CD14-positive monocyte (primary cell): Measurements from ENCODE around the gene MSI1. TPM values are rescaled to one million over a fixed set of nuclear protein-coding genes. Genes with fewer than 3 reads are reported as not detected.

Source experiments
- DNase-seq, 3 donors: peaks; one replicate each; pipeline ENCODE4 v3.0.0-alpha.2; 2011 to 2022
- H2AFZ ChIP-seq: 2 replicates; pipeline ENCODE4 v1.6.0; 2012; ENCODE audit warnings: mild to moderate bottlenecking, low read depth, low read length, inconsistent platforms; ENCODE audit not compliant: insufficient read depth, poor library complexity, severe bottlenecking
- H3K27ac ChIP-seq, 2 donors: 1 replicate in 1 of 2; 2 replicates in 1 of 2; pipeline ENCODE4 v1.5.1; 2012 to 2013; ENCODE audit warnings: low read length in 2 of 2, control low read depth in 1 of 2, inconsistent platforms in 1 of 2, low read depth in 1 of 2, mild to moderate bottlenecking in 1 of 2
- H3K27me3 ChIP-seq, 2 donors: one replicate each; pipeline versions ENCODE4 v1.6.0 to v1.6.1; 2011 to 2013; ENCODE audit warnings: low read length in 2 of 2; ENCODE audit not compliant: control insufficient read depth in 2 of 2, insufficient read depth in 2 of 2
- H3K36me3 ChIP-seq, 2 donors: replicated peaks in 1 of 2; 1 replicate in 1 of 2; 2 replicates in 1 of 2; pipeline versions ENCODE4 v1.5.1 to v1.6.1; 2012 to 2013; ENCODE audit warnings: low read length in 2 of 2, control low read depth in 1 of 2, inconsistent platforms in 1 of 2, mild to moderate bottlenecking in 1 of 2; ENCODE audit not compliant: insufficient read depth in 2 of 2, control insufficient read depth in 1 of 2
- H3K4me1 ChIP-seq, 2 donors: 1 replicate in 1 of 2; 2 replicates in 1 of 2; pipeline versions ENCODE4 v1.5.1 to v1.6.1; 2012 to 2013; ENCODE audit warnings: low read length in 2 of 2, control low read depth in 1 of 2, inconsistent platforms in 1 of 2, mild to moderate bottlenecking in 1 of 2, moderate library complexity in 1 of 2; ENCODE audit not compliant: insufficient read depth in 2 of 2, control insufficient read depth in 1 of 2
- H3K4me2 ChIP-seq: replicated peaks from 2 replicates; pipeline ENCODE3; 2012; ENCODE audit warnings: low read length, moderate library complexity, mild to moderate bottlenecking; ENCODE audit not compliant: poor library complexity, severe bottlenecking; ENCODE audit errors: extremely low read depth
- H3K4me3 ChIP-seq, 3 experiments: fragments of 200-600 bp in 1 of 3; sonication (generic) in 1 of 3; replicated peaks in 1 of 3; 1 replicate in 2 of 3; 2 replicates in 1 of 3; pipeline ENCODE4 v1.5.1; 2011 to 2013; ENCODE audit warnings: low read length in 3 of 3, mild to moderate bottlenecking in 3 of 3, control low read depth in 2 of 3, low read depth in 2 of 3, inconsistent platforms in 1 of 3, moderate library complexity in 1 of 3
- H3K79me2 ChIP-seq: 2 replicates; pipeline ENCODE4 v1.6.0; 2012; ENCODE audit warnings: mild to moderate bottlenecking, control low read depth, inconsistent platforms, low read length, moderate library complexity; ENCODE audit not compliant: insufficient read depth
- H3K9ac ChIP-seq: 2 replicates; pipeline ENCODE4 v1.6.0; 2017; ENCODE audit warnings: low read length, mild to moderate bottlenecking; ENCODE audit not compliant: insufficient read depth, poor library complexity, severe bottlenecking
- H3K9me3 ChIP-seq, 2 donors: replicated peaks in 1 of 2; 1 replicate in 1 of 2; 2 replicates in 1 of 2; pipeline versions ENCODE4 v1.5.1 to v1.6.1; 2012 to 2013; ENCODE audit warnings: low read length in 2 of 2, control low read depth in 1 of 2; ENCODE audit not compliant: control insufficient read depth in 1 of 2, insufficient read depth in 1 of 2
- H4K20me1 ChIP-seq: 2 replicates; pipeline ENCODE4 v1.6.0; 2012; ENCODE audit warnings: mild to moderate bottlenecking, low read length, control low read depth, moderate library complexity; ENCODE audit not compliant: insufficient read depth
- H3K27ac Mint-ChIP-seq, 7 donors: one replicate each; pipeline ENCODE4 v1.8.0; 2020; ENCODE audit warnings: mild to moderate bottlenecking in 7 of 7, mixed read lengths in 7 of 7, moderate library complexity in 6 of 7, inconsistent platforms in 2 of 7
- H3K27me3 Mint-ChIP-seq, 3 donors: one replicate each; pipeline ENCODE4 v1.8.0; 2021 to 2022; ENCODE audit warnings: low read depth in 3 of 3, mild to moderate bottlenecking in 3 of 3, mixed read lengths in 3 of 3, moderate library complexity in 3 of 3, inconsistent platforms in 1 of 3
- H3K36me3 Mint-ChIP-seq, 2 donors: one replicate each; pipeline ENCODE4 v1.8.0; 2020; ENCODE audit warnings: mixed read lengths in 2 of 2, inconsistent platforms in 1 of 2, mild to moderate bottlenecking in 1 of 2
- H3K4me1 Mint-ChIP-seq: one replicate; pipeline ENCODE4 v1.8.0; 2020; ENCODE audit warnings: mild to moderate bottlenecking, mixed read lengths
- H3K4me3 Mint-ChIP-seq, 2 donors: one replicate each; pipeline ENCODE4 v1.8.0; 2020; ENCODE audit warnings: mild to moderate bottlenecking in 2 of 2, mixed read lengths in 2 of 2, moderate library complexity in 1 of 2
- H3K9me3 Mint-ChIP-seq, 7 donors: one replicate each; pipeline ENCODE4 v1.8.0; 2020 to 2022; ENCODE audit warnings: mixed read lengths in 7 of 7, mild to moderate bottlenecking in 6 of 7, moderate library complexity in 6 of 7, inconsistent platforms in 2 of 7
- WGBS: methylation state at CpG from one replicate; pipeline ENCODE4 v1.1.5; 2013; ENCODE audit warnings: missing lambda C conversion rate; ENCODE audit not compliant: insufficient coverage; 5-methylcytosine and 5-hydroxymethylcytosine counted together
- intact Hi-C, 2 donors: fragments of 100-400 bp; cut with micrococcal nuclease; formaldehyde crosslinking; loops; one replicate each; pipeline versions ENCODE4 v1.15.0 to v1.15.1; 2023
- polyA plus RNA-seq, 3 donors: library from polyadenylated mRNA; depleted of rRNA in 1 of 3; unstranded in 2 of 3; stranded (reverse) in 1 of 3; fragments of 300-500 nt in 2 of 3; fragments of >200 nt in 1 of 3; fragmentation: Illumina TruSeq in 2 of 3; gene quantifications; 1 replicate in 2 of 3; 2 replicates in 1 of 3; pipeline ENCODE4 v1.2.3, GENCODE V29; 2012 to 2021
- TF ChIP-seq, protein P1 (sequence below): fragments of 200-600 bp; IDR thresholded peaks from one replicate; pipeline ENCODE4 v1.8.0; 2022; ENCODE audit warnings: antibody characterized with exemption, mild to moderate bottlenecking

MSI1 gene
- polyA plus RNA-seq, 3 donors = not detected

DNA sequence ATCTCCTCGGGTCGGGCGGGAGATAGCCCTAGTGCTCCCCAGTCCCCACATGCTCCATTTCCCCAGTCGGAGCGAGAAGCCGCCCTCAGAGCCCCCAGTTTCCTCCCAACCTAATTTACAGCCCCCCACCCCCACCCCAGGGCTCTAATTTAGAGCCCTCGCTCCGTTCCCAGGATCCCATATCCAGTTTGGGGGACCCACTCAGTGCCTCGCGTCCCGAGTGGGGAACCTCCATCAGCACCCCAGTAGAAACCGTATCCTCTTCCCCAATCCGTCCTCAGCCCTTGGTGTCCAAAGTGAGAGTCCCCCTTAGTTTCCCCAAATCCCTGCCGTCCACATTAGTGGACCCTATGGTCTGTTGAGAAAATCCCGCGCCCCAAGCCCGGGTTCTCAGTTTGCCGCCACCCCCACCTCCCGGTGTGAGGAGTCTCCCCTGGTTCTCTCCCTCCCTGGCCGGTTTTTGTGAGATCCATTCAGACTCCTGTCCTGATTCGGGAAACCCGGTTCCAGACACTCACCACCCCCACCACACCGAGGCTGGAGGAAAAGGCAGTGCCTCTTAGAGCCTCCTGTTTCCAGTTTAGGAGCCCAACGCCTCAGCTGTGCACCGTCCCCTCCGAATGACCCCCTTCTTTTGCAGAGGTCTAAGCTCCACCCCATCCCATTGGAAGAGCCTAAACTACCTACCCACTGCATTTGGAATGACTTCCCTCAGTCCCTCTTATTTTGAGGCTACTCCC lies 809 bp upstream of the MSI1 start:
- Histone ChIP-seq H3K4me3 (no peak overlapping the region), H3K4me1 (peaks cover 0 to 4% of the 10 kb centered on the region in 2 donors), H2AFZ (no peak overlapping the region), H3K9ac (no peak overlapping the region), H3K4me2 (no peak overlapping the region), H3K27me3 (peaks cover 52 to 71% of the 10 kb centered on the region in 2 donors), H3K9me3 (peaks cover 0 to 26% of the 10 kb centered on the region in 2 donors), H4K20me1 (no peaks in the 10 kb centered on the region), H3K79me2 (no peaks in the 10 kb centered on the region), H3K36me3 (no peaks in the 10 kb centered on the region), H3K27ac (no peak overlapping the region)
- H3K4me1 Mint-ChIP-seq = peaks cover 7% of the 10 kb centered on the region
- peak overlapping the region in 1 of 7 donors; percentile 38 for H3K27ac Mint-ChIP-seq
- no peak for DNase-seq
- 2% methylated on average over 19 of the region's 26 CpGs for WGBS
- peaks cover 68 to 89% (median 82%) of the 10 kb centered on the region in 3 donors for H3K27me3 Mint-ChIP-seq
- peaks cover 4 to 7% of the 10 kb centered on the region in 2 donors for H3K36me3 Mint-ChIP-seq
- peak overlapping the region; percentile 52 to 75 for H3K4me3 Mint-ChIP-seq
- intact Hi-C loops = no loop called here
- H3K9me3 Mint-ChIP-seq = peaks cover 0 to 16% (median 9%) of the 10 kb centered on the region in 7 donors
- TF ChIP-seq, protein P1, sequence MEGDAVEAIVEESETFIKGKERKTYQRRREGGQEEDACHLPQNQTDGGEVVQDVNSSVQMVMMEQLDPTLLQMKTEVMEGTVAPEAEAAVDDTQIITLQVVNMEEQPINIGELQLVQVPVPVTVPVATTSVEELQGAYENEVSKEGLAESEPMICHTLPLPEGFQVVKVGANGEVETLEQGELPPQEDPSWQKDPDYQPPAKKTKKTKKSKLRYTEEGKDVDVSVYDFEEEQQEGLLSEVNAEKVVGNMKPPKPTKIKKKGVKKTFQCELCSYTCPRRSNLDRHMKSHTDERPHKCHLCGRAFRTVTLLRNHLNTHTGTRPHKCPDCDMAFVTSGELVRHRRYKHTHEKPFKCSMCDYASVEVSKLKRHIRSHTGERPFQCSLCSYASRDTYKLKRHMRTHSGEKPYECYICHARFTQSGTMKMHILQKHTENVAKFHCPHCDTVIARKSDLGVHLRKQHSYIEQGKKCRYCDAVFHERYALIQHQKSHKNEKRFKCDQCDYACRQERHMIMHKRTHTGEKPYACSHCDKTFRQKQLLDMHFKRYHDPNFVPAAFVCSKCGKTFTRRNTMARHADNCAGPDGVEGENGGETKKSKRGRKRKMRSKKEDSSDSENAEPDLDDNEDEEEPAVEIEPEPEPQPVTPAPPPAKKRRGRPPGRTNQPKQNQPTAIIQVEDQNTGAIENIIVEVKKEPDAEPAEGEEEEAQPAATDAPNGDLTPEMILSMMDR = no peak

GRCh38 chr12:120367924-120368788 lies 808 bp downstream of the MSI1 start:
- intact Hi-C loops = no loop called here
- no peak overlapping the region for H2AFZ ChIP-seq
- no peak overlapping the region for H3K4me3 ChIP-seq

More at GRCh38 chr12:120367924-120368788, 808 bp downstream of the MSI1 start:
- peaks cover 0 to 4% of the 10 kb centered on the region in 2 donors for H3K4me1 ChIP-seq
- no peaks in the 10 kb centered on the region for H3K79me2 ChIP-seq
- Mint-ChIP-seq H3K36me3 (peaks cover 4 to 7% of the 10 kb centered on the region in 2 donors), H3K9me3 (peaks cover 0 to 16% (median 9%) of the 10 kb centered on the region in 7 donors), H3K27me3 (peaks cover 75 to 89% (median 79%) of the 10 kb centered on the region in 3 donors), H3K4me3 (peak overlapping the region in 1 of 2 donors; percentile 63), H3K27ac (no peak overlapping the region), H3K4me1 (peaks cover 7% of the 10 kb centered on the region)
- H3K27ac ChIP-seq = no peak overlapping the region
- under 1% methylated on average over 60 of the region's 86 CpGs for WGBS
- H3K27me3 ChIP-seq = peaks cover 55 to 77% of the 10 kb centered on the region in 2 donors
- no peaks in the 10 kb centered on the region for H3K36me3 ChIP-seq
- peak overlapping the region; percentile 4 for H3K4me2 ChIP-seq
- DNase-seq = no peak
- TF ChIP-seq, protein P1 = no peak
- no peak overlapping the region for H3K9ac ChIP-seq
- H4K20me1 ChIP-seq = no peaks in the 10 kb centered on the region
- H3K9me3 ChIP-seq = peaks cover 0 to 26% of the 10 kb centered on the region in 2 donors
